ENCODE measurements around the gene CLCN1. TPM values are rescaled to one million over a fixed set of nuclear protein-coding genes. Genes with fewer than 3 reads are reported as not detected.

CLCN1 gene
- total and polyA plus RNA-seq, 12 donors, result under 0.01 to 0.32 (median 0.12) TPM; not detected in 8

GRCh38 chr7:143399642-143400041 lies 83.7 kb downstream of the CLCN1 start:
- intact Hi-C loops (cut with DNase I), result no loop called here

GRCh38 chr7:143401265-143401664 lies 85.4 kb downstream of the CLCN1 start:
- H3K36me3 ChIP-seq (replicated peaks in 1 of 2), result no peaks in the 10 kb centered on the region
- no peak overlapping the region for H3K4me3 ChIP-seq
- no peaks in the 10 kb centered on the region for H3K27me3 ChIP-seq
- WGBS, 4 donors, result 84 to 88% (median 87%) methylated on average over 2 to 12 of the region's 12 CpGs
- intact Hi-C loops (cut with DNase I), result no loop called here
- no peak overlapping the region for H3K27ac ChIP-seq
- peak in 1 of 7 donors; percentile 43 for DNase-seq
- H3K9me3 ChIP-seq (replicated peaks in 1 of 3), result no peaks in the 10 kb centered on the region
- peaks cover 0 to under 1% of the 10 kb centered on the region in 2 donors for H3K4me1 ChIP-seq (replicated peaks in 1 of 2)
- TF ChIP-seq POLR2A (IDR thresholded peaks at IDR 0.05) (no peak), CTCF (IDR thresholded peaks at IDR 0.05) (no peak)

More at GRCh38 chr7:143399642-143400041, 83.7 kb downstream of the CLCN1 start:
- peaks cover 11 to 12% of the 10 kb centered on the region in 2 donors for H3K4me1 ChIP-seq (replicated peaks in 1 of 2)
- no peak overlapping the region for H3K27ac ChIP-seq
- H3K4me3 ChIP-seq, result no peak overlapping the region
- WGBS, 4 donors, result 86 to 94% (median 92%) methylated on average over 12 to 20 of the region's 20 CpGs
- DNase-seq, result no peak
- H3K36me3 ChIP-seq (replicated peaks in 1 of 2), result no peaks in the 10 kb centered on the region
- no peak for TF ChIP-seq CTCF (IDR thresholded peaks at IDR 0.05)
- H3K9me3 ChIP-seq (replicated peaks in 1 of 3), result no peaks in the 10 kb centered on the region
- no peaks in the 10 kb centered on the region for H3K27me3 ChIP-seq

Small RNA genes within 50 kb of the gene (microRNA-seq; reads per million reads assigned to microRNA genes)
- gene MIR6892, result 0.38 to 2.0 (median 0.45) reads per million in 3 donors

Small RNA genes within 50 kb of the gene (small RNA-seq; reads per million reads assigned to genes)
- gene MIR6892 (0.17 to 0.24 reads per million in 2 donors), gene RN7SL481P (0 reads per million in 2 donors), gene RN7SL535P (0 reads per million in 2 donors)

Other genes with a start within 250 kb of the CLCN1 start
- not detected for gene PIP, start 184.0 kb upstream of the CLCN1 start, total RNA-seq
- not detected for gene PIP, start 184.0 kb upstream of the CLCN1 start, polyA plus RNA-seq
- gene TAS2R39, start 132.7 kb upstream of the CLCN1 start, total RNA-seq, result not detected
- gene TAS2R39, start 132.7 kb upstream of the CLCN1 start, polyA plus RNA-seq, result not detected
- gene TAS2R40, start 94.1 kb upstream of the CLCN1 start, total RNA-seq, result not detected
- not detected for gene TAS2R40, start 94.1 kb upstream of the CLCN1 start, polyA plus RNA-seq
- 100 to 1,000 TPM; 155 to 333 (median 210) TPM for gene GSTK1, start 52.7 kb upstream of the CLCN1 start, total RNA-seq
- 100 to 1,000 TPM; 173 to 240 (median 229) TPM for gene GSTK1, start 52.7 kb upstream of the CLCN1 start, polyA plus RNA-seq
- gene TMEM139, start 31.2 kb upstream of the CLCN1 start, total RNA-seq, result 1 to 10 TPM in 7 of 9 donors, under 1 TPM in 2; 0.54 to 4.8 (median 2.4) TPM
- gene TMEM139, start 31.2 kb upstream of the CLCN1 start, polyA plus RNA-seq, result 1 to 10 TPM; 1.9 to 7.5 (median 3.9) TPM
- 10 to 100 TPM in 7 of 9 donors, 1 to 10 TPM in 2; 8.9 to 25.4 (median 13.4) TPM for gene CASP2, start 27.8 kb upstream of the CLCN1 start, total RNA-seq
- 10 to 100 TPM in 1 of 3 donors, 1 to 10 TPM in 2; 4.6 to 16.1 (median 5.3) TPM for gene CASP2, start 27.8 kb upstream of the CLCN1 start, polyA plus RNA-seq
- 1 to 10 TPM in 2 of 9 donors, under 1 TPM in 7; 0.10 to 1.7 (median 0.57) TPM for gene FAM131B, start 46.6 kb downstream of the CLCN1 start, total RNA-seq
- under 1 TPM; 0.20 to 0.40 (median 0.29) TPM for gene FAM131B, start 46.6 kb downstream of the CLCN1 start, polyA plus RNA-seq
- 100 to 1,000 TPM in 2 of 9 donors, 10 to 100 TPM in 6, 1 to 10 TPM in 1; 5.0 to 112 (median 76.9) TPM for gene ZYX, start 65.2 kb downstream of the CLCN1 start, total RNA-seq
- 100 to 1,000 TPM in 2 of 3 donors, 10 to 100 TPM in 1; 34.8 to 152 (median 117) TPM for gene ZYX, start 65.2 kb downstream of the CLCN1 start, polyA plus RNA-seq
- gene EPHA1, start 92.7 kb downstream of the CLCN1 start, total RNA-seq, result 1 to 10 TPM in 1 of 9 donors, under 1 TPM in 5, not detected in 3; 0.14 to 1.3 (median 0.51) TPM
- gene EPHA1, start 92.7 kb downstream of the CLCN1 start, polyA plus RNA-seq, result 1 to 10 TPM in 1 of 3 donors, under 1 TPM in 2; 0.07 to 1.2 (median 0.40) TPM
- gene TAS2R60, start 127.3 kb downstream of the CLCN1 start, total RNA-seq, result under 1 TPM in 1 of 9 donors, not detected in 8; 0.42 TPM
- gene TAS2R60, start 127.3 kb downstream of the CLCN1 start, polyA plus RNA-seq, result not detected
- under 1 TPM in 1 of 9 donors, not detected in 8; 0.28 TPM for gene TAS2R41, start 161.8 kb downstream of the CLCN1 start, total RNA-seq
- not detected for gene TAS2R41, start 161.8 kb downstream of the CLCN1 start, polyA plus RNA-seq